GM10266 (cell line): ENCODE data around the gene LETM1.

Experiments
- DNase-seq: peaks from one replicate; pipeline ENCODE4 v3.0.0; 2012; ENCODE audit errors: extremely low spot score
- TF ChIP-seq, protein P1 (sequence below): IDR thresholded peaks from 2 replicates; pipeline ENCODE4 v1.5.1; 2012; ENCODE audit warnings: mild to moderate bottlenecking, low read depth; ENCODE audit not compliant: control insufficient read depth, insufficient read depth; ENCODE audit errors: missing control alignments

LETM1 gene

GRCh38 chr4:1834047-1834775, 21.7 kb downstream of the LETM1 start:
- peak; percentile 89 for DNase-seq
- TF ChIP-seq, protein P1, sequence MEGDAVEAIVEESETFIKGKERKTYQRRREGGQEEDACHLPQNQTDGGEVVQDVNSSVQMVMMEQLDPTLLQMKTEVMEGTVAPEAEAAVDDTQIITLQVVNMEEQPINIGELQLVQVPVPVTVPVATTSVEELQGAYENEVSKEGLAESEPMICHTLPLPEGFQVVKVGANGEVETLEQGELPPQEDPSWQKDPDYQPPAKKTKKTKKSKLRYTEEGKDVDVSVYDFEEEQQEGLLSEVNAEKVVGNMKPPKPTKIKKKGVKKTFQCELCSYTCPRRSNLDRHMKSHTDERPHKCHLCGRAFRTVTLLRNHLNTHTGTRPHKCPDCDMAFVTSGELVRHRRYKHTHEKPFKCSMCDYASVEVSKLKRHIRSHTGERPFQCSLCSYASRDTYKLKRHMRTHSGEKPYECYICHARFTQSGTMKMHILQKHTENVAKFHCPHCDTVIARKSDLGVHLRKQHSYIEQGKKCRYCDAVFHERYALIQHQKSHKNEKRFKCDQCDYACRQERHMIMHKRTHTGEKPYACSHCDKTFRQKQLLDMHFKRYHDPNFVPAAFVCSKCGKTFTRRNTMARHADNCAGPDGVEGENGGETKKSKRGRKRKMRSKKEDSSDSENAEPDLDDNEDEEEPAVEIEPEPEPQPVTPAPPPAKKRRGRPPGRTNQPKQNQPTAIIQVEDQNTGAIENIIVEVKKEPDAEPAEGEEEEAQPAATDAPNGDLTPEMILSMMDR, result no peak

DNA sequence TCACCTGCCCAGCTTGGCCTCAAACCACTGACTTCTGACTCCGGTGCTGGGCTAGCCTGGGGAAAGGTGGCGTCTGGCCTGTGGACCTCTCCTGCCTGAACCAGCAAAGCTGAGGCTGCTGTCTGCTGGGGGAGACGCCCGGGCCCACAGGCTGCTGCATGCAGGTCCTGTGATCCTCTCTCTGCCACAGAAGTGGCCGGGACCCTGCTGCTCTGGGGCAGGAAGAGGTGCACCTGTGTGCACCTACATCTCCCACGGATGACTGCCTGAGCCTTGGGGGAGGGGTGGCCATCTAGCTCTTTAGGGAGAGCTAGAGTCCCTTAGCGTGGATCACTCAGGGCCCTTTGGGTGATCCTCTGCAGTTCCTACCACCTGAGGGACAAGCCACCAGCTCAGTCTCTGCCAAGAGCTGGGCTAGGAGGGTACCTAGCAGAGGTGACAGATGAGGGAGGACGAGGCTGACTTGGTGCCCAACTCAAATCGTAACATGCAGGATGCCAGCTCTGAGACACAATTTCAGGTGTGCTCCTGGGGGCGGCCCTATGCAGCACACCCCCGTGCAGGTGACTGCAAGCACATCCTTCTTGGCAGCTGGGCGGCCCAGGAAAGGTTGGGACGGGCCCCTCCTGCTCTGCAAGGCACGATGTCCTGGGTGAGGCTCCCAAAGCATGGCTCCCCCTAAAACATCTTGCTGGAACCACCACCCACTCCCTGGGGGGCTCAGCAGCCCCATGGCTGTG, 22.5 kb downstream of the LETM1 start:
- no peak for DNase-seq
- TF ChIP-seq, protein P1, result no peak

- TF ChIP-seq, protein P1, result no peak
- no peak for DNase-seq
Observed at GRCh38 chr4:1832690-1833089, 23.3 kb downstream of the LETM1 start.

DNA sequence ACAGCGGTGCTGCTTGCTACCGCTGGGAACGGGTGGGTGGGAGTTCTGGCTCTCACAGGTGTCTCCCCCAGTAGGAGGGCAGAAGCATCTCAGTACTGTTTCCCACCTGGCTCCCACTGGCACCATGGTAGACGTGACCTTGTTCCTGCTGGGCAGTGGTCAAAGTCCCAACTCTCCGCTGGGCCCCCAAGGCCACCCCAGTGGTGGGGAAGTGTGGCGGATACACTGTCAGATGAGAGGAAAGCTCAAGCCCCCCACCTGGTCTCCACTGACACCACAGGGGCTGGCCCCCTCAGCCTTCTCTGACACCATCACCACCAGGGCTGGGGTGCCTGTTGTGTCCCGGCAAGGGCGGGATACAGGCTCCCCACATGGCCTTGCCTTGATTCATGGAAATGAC, 24.6 kb downstream of the LETM1 start:
- TF ChIP-seq, protein P1, result no peak
- no peak for DNase-seq

DNA sequence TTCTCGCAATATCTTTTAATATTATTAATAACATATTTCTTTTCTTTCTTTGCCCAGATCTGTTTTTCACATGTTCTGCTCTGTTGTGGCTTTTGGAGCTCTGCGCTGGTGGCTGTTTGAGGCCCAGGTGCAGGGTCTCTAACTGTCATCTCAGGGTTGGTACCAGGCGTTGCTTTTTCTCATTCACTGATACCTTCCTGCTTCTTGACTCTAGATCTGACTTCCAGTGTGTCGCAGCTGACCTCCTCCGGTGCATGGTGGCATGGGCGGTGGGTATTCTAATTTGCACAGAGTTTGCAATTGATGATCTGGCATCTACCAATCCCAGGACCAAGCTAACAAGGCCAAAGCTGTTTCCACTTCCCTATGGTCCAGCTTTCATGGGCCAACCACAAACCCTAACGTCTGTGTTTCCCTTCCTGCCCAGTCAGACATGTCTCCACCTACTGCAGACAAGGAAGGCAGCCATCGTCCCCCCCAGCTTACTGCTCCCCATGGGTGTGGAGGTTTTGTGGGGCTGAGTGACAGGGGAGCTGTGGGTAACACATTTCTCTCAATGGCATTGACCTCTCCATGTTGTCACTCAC, 25.2 kb downstream of the LETM1 start:
- TF ChIP-seq, protein P1, result no peak
- DNase-seq, result no peak

GRCh38 chr4:1830234-1830633, 25.7 kb downstream of the LETM1 start:
- DNase-seq, result no peak
- TF ChIP-seq, protein P1, result no peak
